Mesodermal cell (in vitro differentiated cells): ENCODE data around the gene SLC25A47.
"Not testable (repeated sequence)": the region's sequence is repeated elsewhere in the genome, so short reads cannot be mapped to it uniquely, and the experiment has no call there.

Experiments
- H3K27ac ChIP-seq: 2 replicates; pipeline ENCODE4 v1.7.0; 2013; ENCODE audit warnings: mild to moderate bottlenecking, low read depth, low read length, moderate library complexity; ENCODE audit not compliant: severe bottlenecking
- H3K36me3 ChIP-seq: 2 replicates; pipeline ENCODE4 v1.7.1; 2013; ENCODE audit warnings: mild to moderate bottlenecking, low read length, moderate library complexity; ENCODE audit not compliant: control insufficient read depth, insufficient read depth
- H3K4me1 ChIP-seq: one replicate; pipeline ENCODE4 v1.7.1; 2013; ENCODE audit warnings: mild to moderate bottlenecking, low read length; ENCODE audit not compliant: insufficient read depth, control insufficient read depth, poor library complexity, severe bottlenecking
- H3K4me3 ChIP-seq: 2 replicates; pipeline ENCODE4 v1.7.0; 2013; ENCODE audit warnings: low read length, control low read depth, mild to moderate bottlenecking; ENCODE audit not compliant: insufficient read depth, poor library complexity, severe bottlenecking; ENCODE audit errors: extremely low read depth
- H3K9me3 ChIP-seq: 2 replicates; pipeline ENCODE4 v1.7.1; 2013; ENCODE audit warnings: mild to moderate bottlenecking, low read length, moderate library complexity; ENCODE audit not compliant: control insufficient read depth
- WGBS, 2 experiments: methylation state at CpG; one replicate each; pipeline ENCODE4 v1.1.5; 2013; ENCODE audit warnings: missing lambda C conversion rate in 2 of 2; ENCODE audit not compliant: insufficient coverage in 2 of 2; 5-methylcytosine and 5-hydroxymethylcytosine counted together

Gene SLC25A47

GRCh38 chr14:100340423-100340813, 17.3 kb downstream of the SLC25A47 start:
- Histone ChIP-seq H3K27ac (no peak overlapping the region), H3K4me1 (peaks cover 12% of the 10 kb centered on the region), H3K36me3 (peaks cover 67% of the 10 kb centered on the region), H3K9me3 (no peaks in the 10 kb centered on the region), H3K4me3 (no peak overlapping the region)
- WGBS, 2 experiments = 70 to 78% methylated on average over 5 to 6 of the region's 6 CpGs

GRCh38 chr14:100341301-100342031, 18.3 kb downstream of the SLC25A47 start:
- Histone ChIP-seq H3K4me3 (no peak overlapping the region), H3K27ac (peak overlapping the region; percentile 81), H3K9me3 (no peaks in the 10 kb centered on the region), H3K36me3 (peaks cover 68% of the 10 kb centered on the region), H3K4me1 (peaks cover 12% of the 10 kb centered on the region)
- 85 to 88% methylated on average over 5 to 7 of the region's 8 CpGs for WGBS, 2 experiments

- Histone ChIP-seq H3K36me3 (peaks cover 68% of the 10 kb centered on the region), H3K4me1 (peaks cover 12% of the 10 kb centered on the region), H3K9me3 (no peaks in the 10 kb centered on the region), H3K27ac (no peak overlapping the region), H3K4me3 (no peak overlapping the region)
- WGBS, 2 experiments = 99% methylated on average over 11 of the region's 11 CpGs
Observed at GRCh38 chr14:100342195-100342594, 19.1 kb downstream of the SLC25A47 start.

- H3K27ac ChIP-seq, H3K4me3 ChIP-seq, H3K9me3 ChIP-seq: not testable (repeated sequence)
- H3K36me3 ChIP-seq = peaks cover 66% of the 10 kb centered on the region
- H3K4me1 ChIP-seq = peaks cover 12% of the 10 kb centered on the region
- WGBS, 2 experiments = 94 to 98% methylated on average over 9 to 10 of the region's 12 CpGs
Observed at GRCh38 chr14:100342826-100343225, 19.7 kb downstream of the SLC25A47 start.

- WGBS, 2 experiments = no CpG with 5 or more reads among the region's 35 CpGs
- not testable (repeated sequence) for H3K9me3 ChIP-seq, H3K4me3 ChIP-seq, H3K27ac ChIP-seq
- Histone ChIP-seq H3K36me3 (peaks cover 68% of the 10 kb centered on the region), H3K4me1 (peaks cover 12% of the 10 kb centered on the region)
Observed at GRCh38 chr14:100344657-100345056, 21.5 kb downstream of the SLC25A47 start.

- Histone ChIP-seq H3K36me3 (peaks cover 70% of the 10 kb centered on the region), H3K9me3 (no peaks in the 10 kb centered on the region), H3K27ac (no peak overlapping the region), H3K4me1 (peaks cover 12% of the 10 kb centered on the region), H3K4me3 (no peak overlapping the region)
- WGBS, 2 experiments = 97 to 98% methylated on average over 14 to 17 of the region's 17 CpGs
Observed at GRCh38 chr14:100345711-100346110, 22.6 kb downstream of the SLC25A47 start.

- Histone ChIP-seq H3K9me3 (no peaks in the 10 kb centered on the region), H3K4me1 (peaks cover 7% of the 10 kb centered on the region), H3K27ac (no peak overlapping the region), H3K4me3 (no peak overlapping the region), H3K36me3 (peaks cover 78% of the 10 kb centered on the region)
- 95 to 97% methylated on average over 10 to 12 of the region's 12 CpGs for WGBS, 2 experiments
Observed at GRCh38 chr14:100346306-100347091, 23.4 kb downstream of the SLC25A47 start.

- no peaks in the 10 kb centered on the region for H3K9me3 ChIP-seq
- H3K4me1 ChIP-seq = no peaks in the 10 kb centered on the region
- peaks cover 78% of the 10 kb centered on the region for H3K36me3 ChIP-seq
- no peak overlapping the region for H3K27ac ChIP-seq
- WGBS, 2 experiments = 95 to 98% methylated on average over 9 to 12 of the region's 12 CpGs
- H3K4me3 ChIP-seq = no peak overlapping the region
Observed at GRCh38 chr14:100348253-100348729, 25.2 kb downstream of the SLC25A47 start.

- H3K4me3 ChIP-seq = no peak overlapping the region
- H3K27ac ChIP-seq = no peak overlapping the region
- H3K9me3 ChIP-seq = no peaks in the 10 kb centered on the region
- H3K4me1 ChIP-seq = no peaks in the 10 kb centered on the region
- 91 to 95% methylated on average over 11 to 14 of the region's 14 CpGs for WGBS, 2 experiments
- peaks cover 81% of the 10 kb centered on the region for H3K36me3 ChIP-seq
Observed at GRCh38 chr14:100348784-100349685, 25.9 kb downstream of the SLC25A47 start.

- H3K36me3 ChIP-seq = peaks cover 91% of the 10 kb centered on the region
- WGBS, 2 experiments = 96 to 98% methylated on average over 6 to 8 of the region's 11 CpGs
Observed at GRCh38 chr14:100350276-100350926, 27.3 kb downstream of the SLC25A47 start.

More at GRCh38 chr14:100350276-100350926, 27.3 kb downstream of the SLC25A47 start:
- no peaks in the 10 kb centered on the region for H3K9me3 ChIP-seq
- no peaks in the 10 kb centered on the region for H3K4me1 ChIP-seq
- H3K27ac ChIP-seq = no peak overlapping the region
- no peak overlapping the region for H3K4me3 ChIP-seq
